IPS-18a (cell line): ENCODE data around the gene LRP5.

Experiments
- H3K27ac ChIP-seq: one replicate; pipeline ENCODE4 v1.5.1; 2013; ENCODE audit warnings: low read length
- H3K27me3 ChIP-seq: one replicate; pipeline ENCODE4 v1.6.1; 2013; ENCODE audit warnings: mild to moderate bottlenecking, low read length; ENCODE audit not compliant: control insufficient read depth, insufficient read depth
- H3K36me3 ChIP-seq: one replicate; pipeline ENCODE4 v1.6.1; 2013; ENCODE audit warnings: low read depth, low read length; ENCODE audit not compliant: control insufficient read depth
- H3K4me1 ChIP-seq: one replicate; pipeline ENCODE4 v1.6.1; 2013; ENCODE audit warnings: low read depth, low read length; ENCODE audit not compliant: control insufficient read depth
- H3K4me3 ChIP-seq: one replicate; pipeline ENCODE4 v1.5.1; 2013; ENCODE audit warnings: low read length
- H3K9ac ChIP-seq: one replicate; pipeline ENCODE4 v1.6.1; 2013; ENCODE audit warnings: mild to moderate bottlenecking, low read length, moderate library complexity
- H3K9me3 ChIP-seq: one replicate; pipeline ENCODE4 v1.6.1; 2013; ENCODE audit warnings: low read depth, low read length; ENCODE audit not compliant: control insufficient read depth

Gene LRP5

DNA sequence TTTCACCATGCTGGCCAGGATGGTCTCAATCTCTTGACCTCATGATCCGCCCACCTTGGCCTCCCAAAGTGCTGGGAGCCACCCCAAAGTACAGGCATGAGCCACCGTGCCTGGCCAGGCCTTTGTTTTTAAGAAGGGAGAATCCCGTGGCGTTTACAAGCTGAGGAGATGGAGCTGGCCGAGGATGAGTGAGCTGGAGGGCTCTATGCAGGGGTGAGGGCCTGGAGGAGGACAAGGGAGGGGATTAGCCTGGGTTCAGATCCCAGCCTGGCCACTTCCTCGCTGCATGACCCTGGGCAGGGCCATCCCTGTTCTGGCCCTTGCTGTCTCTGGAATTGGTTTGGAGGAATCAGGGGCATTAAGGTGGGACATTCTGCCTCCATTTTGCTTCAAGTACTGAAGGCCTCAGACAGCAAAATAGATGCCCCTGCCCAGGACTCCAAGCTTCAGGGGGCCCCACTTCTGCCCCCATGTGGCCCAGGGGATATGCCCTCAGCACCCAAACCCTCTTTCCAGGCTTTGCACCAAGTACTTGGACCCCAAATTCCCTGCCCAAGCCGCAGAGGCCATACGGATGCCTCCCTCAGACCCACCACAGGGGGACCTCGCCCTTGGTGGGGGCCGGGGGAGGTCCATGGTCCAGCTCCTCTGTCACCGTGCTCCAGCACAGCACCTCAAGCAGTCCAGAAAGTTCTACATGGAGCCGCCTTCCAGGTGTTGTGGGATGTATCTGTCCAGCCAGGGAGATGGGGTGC lies 12.1 kb upstream of the LRP5 start:
- peaks cover 3% of the 10 kb centered on the region for H3K4me1 ChIP-seq
- no peak overlapping the region for H3K9ac ChIP-seq
- H3K27ac ChIP-seq: no peak overlapping the region
- H3K9me3 ChIP-seq: peaks cover 12% of the 10 kb centered on the region
- H3K27me3 ChIP-seq: no peaks in the 10 kb centered on the region
- no peak overlapping the region for H3K4me3 ChIP-seq
- H3K36me3 ChIP-seq: no peaks in the 10 kb centered on the region

DNA sequence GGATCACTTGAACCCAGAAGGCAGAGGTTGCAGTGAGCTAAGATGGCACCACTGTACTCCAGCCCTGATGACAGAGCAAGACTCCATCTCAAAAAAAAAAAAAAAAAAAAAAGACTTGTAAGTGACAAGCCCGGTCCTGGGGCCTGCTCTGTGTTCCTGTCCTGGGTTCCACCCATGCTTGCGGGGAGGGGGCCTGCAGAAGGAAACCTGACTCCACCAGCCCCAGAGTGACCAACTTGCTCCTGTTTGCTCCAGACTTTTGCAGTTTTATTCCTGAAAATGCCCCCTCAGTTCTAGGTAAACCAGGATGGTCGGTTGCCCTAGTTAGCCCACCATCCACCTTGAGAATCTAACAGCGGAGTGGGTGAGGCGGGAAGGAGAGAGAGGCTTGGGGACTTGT lies 10.1 kb upstream of the LRP5 start:
- Histone ChIP-seq H3K36me3 (no peaks in the 10 kb centered on the region), H3K4me1 (peaks cover 3% of the 10 kb centered on the region), H3K27ac (no peak overlapping the region), H3K9ac (no peak overlapping the region), H3K27me3 (no peaks in the 10 kb centered on the region), H3K9me3 (peaks cover 12% of the 10 kb centered on the region), H3K4me3 (no peak overlapping the region)

- no peaks in the 10 kb centered on the region for H3K27me3 ChIP-seq
- peaks cover 3% of the 10 kb centered on the region for H3K4me1 ChIP-seq
- H3K27ac ChIP-seq: no peak overlapping the region
- no peak overlapping the region for H3K9ac ChIP-seq
- H3K36me3 ChIP-seq: no peaks in the 10 kb centered on the region
- peaks cover 12% of the 10 kb centered on the region for H3K9me3 ChIP-seq
- no peak overlapping the region for H3K4me3 ChIP-seq
Observed at GRCh38 chr11:68302670-68303069, 9.7 kb upstream of the LRP5 start.

GRCh38 chr11:68303083-68303482 lies 9.3 kb upstream of the LRP5 start:
- H3K27ac ChIP-seq: no peak overlapping the region
- peaks cover under 1% of the 10 kb centered on the region for H3K4me1 ChIP-seq
- H3K9me3 ChIP-seq: peaks cover 12% of the 10 kb centered on the region
- no peak overlapping the region for H3K4me3 ChIP-seq
- H3K36me3 ChIP-seq: no peaks in the 10 kb centered on the region
- H3K9ac ChIP-seq: no peak overlapping the region
- H3K27me3 ChIP-seq: no peaks in the 10 kb centered on the region

- no peaks in the 10 kb centered on the region for H3K27me3 ChIP-seq
- H3K9me3 ChIP-seq: peaks cover 12% of the 10 kb centered on the region
- H3K4me1 ChIP-seq: no peaks in the 10 kb centered on the region
- no peak overlapping the region for H3K9ac ChIP-seq
- H3K27ac ChIP-seq: no peak overlapping the region
- H3K36me3 ChIP-seq: no peaks in the 10 kb centered on the region
- no peak overlapping the region for H3K4me3 ChIP-seq
Observed at GRCh38 chr11:68303982-68304780, 8.2 kb upstream of the LRP5 start.

DNA sequence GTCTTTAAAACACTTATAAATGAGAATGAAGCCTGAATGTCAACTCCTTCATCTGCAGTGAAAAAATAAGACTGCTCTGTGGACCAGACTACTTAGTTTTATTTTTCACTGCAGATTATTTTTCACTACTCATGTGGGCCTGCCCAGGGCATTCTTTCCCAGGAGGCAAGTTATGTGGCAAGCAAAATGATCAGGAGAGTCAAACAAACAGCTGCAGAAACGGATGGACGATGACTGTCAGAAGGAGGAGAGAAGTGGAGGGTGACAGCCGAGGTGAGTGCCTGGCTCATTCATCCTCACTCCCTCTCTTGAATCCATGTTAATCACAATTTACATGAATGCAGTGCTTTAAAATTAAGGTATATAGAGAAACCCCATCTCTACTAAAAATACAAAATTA lies 5.8 kb upstream of the LRP5 start:
- H3K27ac ChIP-seq: no peak overlapping the region
- H3K9me3 ChIP-seq: peaks cover 12% of the 10 kb centered on the region
- H3K4me1 ChIP-seq: no peaks in the 10 kb centered on the region
- no peak overlapping the region for H3K9ac ChIP-seq
- no peak overlapping the region for H3K4me3 ChIP-seq
- peaks cover 4% of the 10 kb centered on the region for H3K27me3 ChIP-seq
- no peaks in the 10 kb centered on the region for H3K36me3 ChIP-seq

DNA sequence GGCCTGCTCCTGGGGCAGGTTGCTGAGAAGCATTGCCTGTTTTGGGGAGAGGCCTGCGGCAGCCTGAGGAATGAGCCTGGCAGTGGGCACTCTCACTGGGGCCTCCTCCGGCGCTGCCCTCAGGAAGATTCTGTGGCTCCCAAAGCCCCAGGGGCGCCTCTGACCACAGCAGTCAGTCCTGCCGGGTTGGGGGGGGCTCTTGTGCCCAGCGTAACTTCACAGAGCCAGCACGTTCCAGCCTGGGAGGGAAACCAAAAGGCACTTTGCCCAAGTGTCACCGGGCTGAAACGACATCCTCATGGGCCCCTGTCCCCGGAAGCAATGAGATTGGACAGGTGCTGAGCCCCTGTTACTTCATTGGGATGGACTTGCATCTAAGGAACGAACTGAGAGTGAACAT lies 4.3 kb upstream of the LRP5 start:
- H3K9me3 ChIP-seq: peaks cover 12% of the 10 kb centered on the region
- no peaks in the 10 kb centered on the region for H3K36me3 ChIP-seq
- no peaks in the 10 kb centered on the region for H3K4me1 ChIP-seq
- H3K27ac ChIP-seq: no peak overlapping the region
- peaks cover 9% of the 10 kb centered on the region for H3K27me3 ChIP-seq
- no peak overlapping the region for H3K9ac ChIP-seq
- H3K4me3 ChIP-seq: no peak overlapping the region

DNA sequence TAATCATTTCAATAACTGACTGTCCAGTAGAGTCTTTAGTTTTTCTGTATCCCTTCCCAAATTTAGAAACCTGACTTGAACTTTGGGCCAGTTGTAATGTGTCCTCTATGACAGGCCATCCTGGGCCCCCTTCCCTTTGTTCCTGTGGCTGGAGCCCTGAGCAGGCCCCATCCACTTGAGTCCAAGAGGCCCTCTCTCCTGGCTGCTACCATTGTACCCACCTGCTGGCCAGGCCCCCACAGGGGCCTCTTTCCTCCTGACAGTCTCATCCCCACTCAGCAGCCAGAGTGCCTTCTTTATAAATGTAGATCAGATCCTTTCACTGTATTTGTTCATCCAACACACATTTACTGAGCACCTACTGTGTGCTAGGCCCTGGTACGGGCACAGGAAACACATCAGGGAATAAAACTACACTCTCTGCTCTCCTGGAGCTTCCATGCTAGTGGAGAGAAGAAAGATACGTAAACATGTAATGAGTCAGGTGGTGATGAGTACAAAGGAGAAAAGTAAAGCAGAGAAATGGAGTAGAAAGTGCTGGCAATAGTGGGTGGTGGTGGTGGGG lies 2.7 kb upstream of the LRP5 start:
- no peaks in the 10 kb centered on the region for H3K36me3 ChIP-seq
- no peak overlapping the region for H3K27ac ChIP-seq
- H3K4me3 ChIP-seq: no peak overlapping the region
- peaks cover 2% of the 10 kb centered on the region for H3K9me3 ChIP-seq
- peaks cover 9% of the 10 kb centered on the region for H3K27me3 ChIP-seq
- peaks cover 14% of the 10 kb centered on the region for H3K4me1 ChIP-seq
- H3K9ac ChIP-seq: no peak overlapping the region

DNA sequence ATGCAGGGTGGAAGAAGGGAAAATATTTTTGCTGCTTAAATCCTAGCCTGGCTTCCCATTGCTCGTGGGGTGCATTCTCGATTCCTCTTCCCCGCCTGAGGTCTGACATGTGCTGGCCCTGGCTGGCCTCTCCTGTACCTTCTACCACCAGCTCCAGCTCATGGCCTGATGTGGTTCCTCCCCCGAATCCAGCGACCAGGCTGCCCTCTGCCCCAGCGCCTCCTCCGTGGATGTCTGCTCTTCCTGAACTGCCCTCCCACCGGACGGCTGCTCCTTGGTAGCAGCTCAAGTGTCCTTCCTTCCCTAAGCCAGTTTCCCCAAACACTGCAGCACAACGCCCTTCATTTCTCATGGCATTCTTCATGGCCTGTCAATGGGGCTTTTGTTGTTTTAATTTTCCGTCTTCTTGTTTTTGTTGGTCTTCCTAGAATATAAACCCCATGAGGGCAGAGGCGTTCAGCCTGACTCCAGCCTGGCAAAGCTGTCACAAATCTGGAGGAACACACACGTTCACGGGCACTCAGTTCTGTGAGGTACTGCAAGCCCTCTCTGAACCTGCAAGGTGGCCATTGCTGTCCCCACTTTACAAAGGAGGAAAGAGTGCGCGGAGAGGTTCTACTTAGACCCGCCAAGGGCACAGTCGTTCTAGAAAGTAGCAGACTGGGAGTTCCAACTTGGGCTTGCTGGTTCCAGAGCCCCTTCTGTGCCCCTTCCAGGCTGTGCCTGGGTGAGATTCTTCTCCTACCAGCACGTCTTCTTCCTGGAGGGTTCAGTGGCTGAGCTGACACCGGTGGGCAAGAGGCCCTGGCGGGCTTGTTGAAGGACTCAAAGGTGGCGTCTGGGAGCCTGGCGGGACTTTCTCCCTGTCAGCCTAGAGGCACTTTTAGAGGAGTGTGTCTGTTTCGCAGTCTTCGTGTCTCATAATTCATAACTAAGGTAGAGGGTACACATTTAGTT lies 953 bp upstream of the LRP5 start:
- Histone ChIP-seq H3K27me3 (peaks cover 9% of the 10 kb centered on the region), H3K4me3 (peak overlapping the region; percentile 48), H3K36me3 (no peaks in the 10 kb centered on the region), H3K9ac (no peak overlapping the region), H3K9me3 (no peaks in the 10 kb centered on the region), H3K4me1 (peaks cover 18% of the 10 kb centered on the region), H3K27ac (no peak overlapping the region)

- Histone ChIP-seq H3K9me3 (no peaks in the 10 kb centered on the region), H3K4me3 (peak overlapping the region; percentile 58), H3K4me1 (peaks cover 25% of the 10 kb centered on the region), H3K9ac (peak overlapping the region; percentile 50), H3K36me3 (no peaks in the 10 kb centered on the region), H3K27ac (no peak overlapping the region), H3K27me3 (peaks cover 9% of the 10 kb centered on the region)
Observed at GRCh38 chr11:68312780-68313573, 586 bp downstream of the LRP5 start.
